Osteoblast (primary cell): ENCODE results near the gene DSCAML1. TPM values are rescaled to one million over a fixed set of nuclear protein-coding genes. Genes with fewer than 3 reads are reported as not detected.

ENCODE experiments used
- DNase-seq: peaks from one replicate; pipeline ENCODE4 v3.0.0; 2011; ENCODE audit warnings: low spot score, mixed read lengths; ENCODE audit not compliant: insufficient read length; ENCODE audit errors: missing footprints
- H2AFZ ChIP-seq: 2 replicates; pipeline ENCODE4 v1.6.0; 2011; ENCODE audit warnings: mild to moderate bottlenecking, low read length
- H3K27ac ChIP-seq: 2 replicates; pipeline ENCODE4 v1.5.1; 2011; ENCODE audit warnings: mild to moderate bottlenecking, low read depth, low read length, moderate library complexity
- H3K27me3 ChIP-seq: 2 replicates; pipeline ENCODE4 v1.6.0; 2012; ENCODE audit warnings: mild to moderate bottlenecking, control low read depth, inconsistent platforms, low read length, moderate library complexity; ENCODE audit not compliant: insufficient read depth
- H3K36me3 ChIP-seq: 2 replicates; pipeline ENCODE4 v1.5.1; 2011; ENCODE audit warnings: mild to moderate bottlenecking, low read length, control low read depth, moderate library complexity; ENCODE audit not compliant: insufficient read depth
- H3K4me1 ChIP-seq: 2 replicates; pipeline ENCODE4 v1.5.1; 2011; ENCODE audit warnings: mild to moderate bottlenecking, low read length, control low read depth, moderate library complexity; ENCODE audit not compliant: insufficient read depth
- H3K4me2 ChIP-seq: 2 replicates; pipeline ENCODE4 v1.6.0; 2011; ENCODE audit warnings: mild to moderate bottlenecking, low read length; ENCODE audit not compliant: insufficient read depth
- H3K4me3 ChIP-seq: fragments of 200-600 bp; sonication (generic); 3 replicates; pipeline ENCODE4 v1.5.1; 2012; ENCODE audit warnings: mild to moderate bottlenecking, low read length, inconsistent platforms; ENCODE audit not compliant: insufficient read depth
- H3K79me2 ChIP-seq: 2 replicates; pipeline ENCODE4 v1.6.0; 2012; ENCODE audit warnings: mild to moderate bottlenecking, low read length, control low read depth, inconsistent platforms; ENCODE audit not compliant: insufficient read depth
- H3K9me3 ChIP-seq: 2 replicates; pipeline ENCODE4 v1.5.1; 2011; ENCODE audit warnings: low read depth, low read length, control low read depth
- H4K20me1 ChIP-seq: 2 replicates; pipeline ENCODE4 v1.6.0; 2012; ENCODE audit warnings: mild to moderate bottlenecking, low read length, control low read depth; ENCODE audit not compliant: insufficient read depth
- total RNA-seq: library from RNA; depleted of rRNA; stranded (reverse); fragments of >200 nt; gene quantifications from 2 replicates; pipeline ENCODE4 v1.2.3, GENCODE V29; 2012
- TF ChIP-seq, protein P1 (sequence below): IDR thresholded peaks from 2 replicates; pipeline ENCODE4 v1.5.1; 2011; ENCODE audit warnings: mild to moderate bottlenecking, low read depth, low read length, moderate library complexity; ENCODE audit errors: extremely low read depth

Gene DSCAML1
- total RNA-seq, 1 donor: not detected

DNA sequence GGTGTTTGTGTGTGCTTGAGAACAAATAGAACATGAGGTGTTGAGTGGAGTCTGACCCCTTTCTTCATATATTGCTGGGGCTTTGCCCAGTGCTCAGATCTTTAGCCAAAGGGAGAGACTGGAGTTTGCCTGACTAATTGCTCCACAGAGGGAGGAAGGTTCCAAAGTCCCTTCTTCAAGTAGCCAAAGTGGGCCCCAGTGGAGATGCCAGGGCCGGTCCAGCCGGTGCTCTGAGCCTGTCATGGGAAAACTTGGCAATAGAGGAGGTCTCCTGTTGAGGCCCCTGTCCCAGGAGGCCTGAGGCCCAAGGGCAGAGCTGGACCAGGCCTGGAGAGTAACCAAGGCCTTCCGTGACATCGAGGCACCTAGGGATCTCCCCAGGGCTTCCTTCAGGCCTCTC lies 112.3 kb downstream of the DSCAML1 start:
- DNase-seq: no peak
- H3K9me3 ChIP-seq: no peaks in the 10 kb centered on the region
- H3K4me2 ChIP-seq: no peak overlapping the region
- H3K79me2 ChIP-seq: no peaks in the 10 kb centered on the region
- H4K20me1 ChIP-seq: no peaks in the 10 kb centered on the region
- no peak overlapping the region for H2AFZ ChIP-seq
- no peaks in the 10 kb centered on the region for H3K4me1 ChIP-seq
- H3K27ac ChIP-seq: no peak overlapping the region
- peaks cover 13% of the 10 kb centered on the region for H3K27me3 ChIP-seq
- H3K36me3 ChIP-seq: no peaks in the 10 kb centered on the region
- TF ChIP-seq, protein P1, sequence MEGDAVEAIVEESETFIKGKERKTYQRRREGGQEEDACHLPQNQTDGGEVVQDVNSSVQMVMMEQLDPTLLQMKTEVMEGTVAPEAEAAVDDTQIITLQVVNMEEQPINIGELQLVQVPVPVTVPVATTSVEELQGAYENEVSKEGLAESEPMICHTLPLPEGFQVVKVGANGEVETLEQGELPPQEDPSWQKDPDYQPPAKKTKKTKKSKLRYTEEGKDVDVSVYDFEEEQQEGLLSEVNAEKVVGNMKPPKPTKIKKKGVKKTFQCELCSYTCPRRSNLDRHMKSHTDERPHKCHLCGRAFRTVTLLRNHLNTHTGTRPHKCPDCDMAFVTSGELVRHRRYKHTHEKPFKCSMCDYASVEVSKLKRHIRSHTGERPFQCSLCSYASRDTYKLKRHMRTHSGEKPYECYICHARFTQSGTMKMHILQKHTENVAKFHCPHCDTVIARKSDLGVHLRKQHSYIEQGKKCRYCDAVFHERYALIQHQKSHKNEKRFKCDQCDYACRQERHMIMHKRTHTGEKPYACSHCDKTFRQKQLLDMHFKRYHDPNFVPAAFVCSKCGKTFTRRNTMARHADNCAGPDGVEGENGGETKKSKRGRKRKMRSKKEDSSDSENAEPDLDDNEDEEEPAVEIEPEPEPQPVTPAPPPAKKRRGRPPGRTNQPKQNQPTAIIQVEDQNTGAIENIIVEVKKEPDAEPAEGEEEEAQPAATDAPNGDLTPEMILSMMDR: no peak
- H3K4me3 ChIP-seq: no peak overlapping the region

DNA sequence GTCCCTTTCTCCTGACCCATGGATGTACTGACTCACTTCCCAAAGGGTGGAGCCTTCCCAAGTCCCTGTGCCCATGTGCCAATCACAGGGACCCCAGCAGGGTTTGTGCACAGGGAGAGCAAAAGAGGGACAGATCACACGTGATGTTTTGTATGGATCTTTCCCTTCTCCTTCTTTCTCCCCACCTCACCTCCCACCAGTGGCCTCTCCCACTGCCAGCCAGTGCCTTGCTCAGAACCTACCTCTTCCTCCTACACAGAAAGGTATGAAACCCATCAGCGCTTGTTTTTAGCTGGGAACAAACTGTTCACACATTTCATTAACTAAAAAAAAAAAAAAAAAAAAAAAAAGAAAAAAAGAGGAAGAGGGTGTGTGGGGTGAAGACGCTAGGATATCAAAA lies 112.9 kb downstream of the DSCAML1 start:
- Histone ChIP-seq H3K4me3 (no peak overlapping the region), H3K27ac (no peak overlapping the region), H3K4me1 (no peaks in the 10 kb centered on the region), H3K9me3 (no peaks in the 10 kb centered on the region), H3K27me3 (peaks cover 16% of the 10 kb centered on the region), H4K20me1 (no peaks in the 10 kb centered on the region), H3K79me2 (no peaks in the 10 kb centered on the region), H3K4me2 (no peak overlapping the region), H2AFZ (no peak overlapping the region), H3K36me3 (no peaks in the 10 kb centered on the region)
- DNase-seq: no peak
- TF ChIP-seq, protein P1: no peak

DNA sequence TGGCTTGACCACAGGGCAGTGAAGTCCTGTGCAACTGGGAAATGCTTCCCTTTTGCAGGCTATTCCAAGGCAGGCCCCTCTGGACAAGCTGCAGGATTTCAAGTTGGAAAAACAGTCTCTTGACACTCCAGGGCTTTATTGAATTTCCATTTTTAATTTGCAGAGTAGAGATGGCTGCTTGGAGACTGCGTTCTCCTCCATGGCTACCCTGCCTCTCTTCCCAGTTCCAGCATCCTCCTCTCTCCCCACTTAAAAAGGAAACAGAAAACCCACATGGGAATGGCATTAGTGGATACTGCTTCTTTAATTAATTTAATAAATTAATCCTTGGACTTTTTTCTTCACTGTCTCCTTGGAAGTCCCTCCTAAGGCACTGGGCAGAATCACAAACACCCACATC lies 115.6 kb downstream of the DSCAML1 start:
- H2AFZ ChIP-seq: no peak overlapping the region
- no peak overlapping the region for H3K4me3 ChIP-seq
- no peaks in the 10 kb centered on the region for H3K79me2 ChIP-seq
- no peak overlapping the region for H3K4me2 ChIP-seq
- H3K9me3 ChIP-seq: no peaks in the 10 kb centered on the region
- TF ChIP-seq, protein P1: no peak
- no peak for DNase-seq
- no peaks in the 10 kb centered on the region for H3K36me3 ChIP-seq
- peaks cover 12% of the 10 kb centered on the region for H3K27me3 ChIP-seq
- H3K27ac ChIP-seq: no peak overlapping the region
- no peaks in the 10 kb centered on the region for H3K4me1 ChIP-seq
- no peaks in the 10 kb centered on the region for H4K20me1 ChIP-seq

DNA sequence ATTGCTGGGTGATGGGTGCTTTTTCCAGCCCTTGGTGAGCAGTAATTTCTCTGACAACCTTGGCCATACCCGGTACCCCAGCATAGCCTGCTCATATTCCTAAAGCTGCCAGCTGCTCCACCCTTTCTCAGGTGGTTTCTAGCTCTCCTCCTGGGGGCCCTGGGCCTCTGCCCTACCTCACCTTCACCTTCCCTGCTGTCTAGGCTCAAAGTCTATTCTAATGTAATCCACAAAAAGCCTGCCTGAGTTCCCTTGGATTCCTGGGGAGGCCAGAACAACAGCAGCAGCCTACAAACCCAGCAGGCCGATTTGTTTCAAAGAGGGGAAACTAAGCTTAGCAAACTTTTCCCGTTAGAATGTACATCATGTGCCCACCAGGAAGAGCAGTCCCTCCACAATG lies 117.6 kb downstream of the DSCAML1 start:
- H3K27me3 ChIP-seq: peaks cover 12% of the 10 kb centered on the region
- no peaks in the 10 kb centered on the region for H3K9me3 ChIP-seq
- no peaks in the 10 kb centered on the region for H4K20me1 ChIP-seq
- no peak for DNase-seq
- no peaks in the 10 kb centered on the region for H3K4me1 ChIP-seq
- TF ChIP-seq, protein P1: no peak
- H2AFZ ChIP-seq: no peak overlapping the region
- H3K79me2 ChIP-seq: no peaks in the 10 kb centered on the region
- no peak overlapping the region for H3K4me2 ChIP-seq
- H3K27ac ChIP-seq: no peak overlapping the region
- H3K4me3 ChIP-seq: no peak overlapping the region
- no peaks in the 10 kb centered on the region for H3K36me3 ChIP-seq
